HepG2 (cell line): Measurements from ENCODE around the gene EHD1. TPM values are rescaled to one million over a fixed set of nuclear protein-coding genes. Genes with fewer than 3 reads are reported as not detected.

Experiments used
- SYNCRIP ChIP-seq: fragments of 200-400 bp; formaldehyde crosslinking; IDR thresholded peaks from 2 replicates; pipeline ENCODE4 v1.6.1; 2018; ENCODE audit warnings: mild to moderate bottlenecking, low read depth, low read length; ENCODE audit not compliant: insufficient read depth
- ZNF501 ChIP-seq: sonication (generic); formaldehyde crosslinking; IDR thresholded peaks from 2 replicates; pipeline ENCODE4 v1.5.1; 2020; ENCODE audit warnings: mild to moderate bottlenecking, moderate library complexity, missing genetic modification reagents
- ZNF564 ChIP-seq: sonication (generic); formaldehyde crosslinking; IDR thresholded peaks from 2 replicates; pipeline ENCODE4 v1.8.1; 2023; ENCODE audit warnings: mild to moderate bottlenecking, missing genetic modification reagents
- ZNF768 ChIP-seq: sonication (generic); formaldehyde crosslinking; IDR thresholded peaks from 2 replicates; pipeline ENCODE4 v1.4.0; 2020; ENCODE audit warnings: missing genetic modification reagents
- polyA plus RNA-seq, 8 experiments: library from polyadenylated mRNA; depleted of rRNA in 3 of 8; stranded (reverse) in 7 of 8; unstranded in 1 of 8; fragments of >200 nt; fragmentation: Illumina TruSeq in 4 of 8; extraction: Trizol in 4 of 8; gene quantifications; 2 replicates each; pipeline versions ENCODE4 v1.2.1 to v1.2.3, GENCODE V29; 2011 to 2016; ENCODE audit warnings: low read depth in 4 of 8, missing spikeins in 1 of 8, mixed read lengths in 1 of 8; ENCODE audit not compliant: insufficient read depth in 1 of 8
- total RNA-seq, 5 experiments: library from RNA; depleted of rRNA; stranded (reverse); fragments of >200 nt; fragmentation: Illumina TruSeq; extraction: Trizol; gene quantifications; 2 replicates each; pipeline ENCODE4 v1.2.3, GENCODE V29; 2016; ENCODE audit warnings: low read depth in 1 of 5
- TF ChIP-seq, protein P1 (sequence below): sonication (generic); formaldehyde crosslinking; IDR thresholded peaks from 2 replicates; pipeline ENCODE4 v1.4.0; 2020; ENCODE audit warnings: mild to moderate bottlenecking, missing genetic modification reagents
- TF ChIP-seq, protein P2 (sequence below): sonication (generic); formaldehyde crosslinking; IDR thresholded peaks from 2 replicates; pipeline ENCODE4 v1.4.0; 2020; ENCODE audit warnings: missing genetic modification reagents
- TF ChIP-seq, protein P3 (sequence below): sonication (generic); formaldehyde crosslinking; IDR thresholded peaks from 2 replicates; pipeline ENCODE4 v1.8.1; 2022; ENCODE audit warnings: low read depth, mild to moderate bottlenecking, missing genetic modification reagents
- TF ChIP-seq, protein P4 (sequence below): sonication (generic); formaldehyde crosslinking; IDR thresholded peaks from 2 replicates; pipeline ENCODE4 v1.5.1; 2020; ENCODE audit warnings: missing genetic modification reagents, mild to moderate bottlenecking, borderline replicate concordance
- TF ChIP-seq, protein P5 (sequence below): sonication (generic); formaldehyde crosslinking; conservative IDR thresholded peaks from 2 replicates; pipeline ENCODE4 v1.8.0; 2022; ENCODE audit warnings: mild to moderate bottlenecking, moderate library complexity, missing genetic modification reagents

The EHD1 gene
- total and polyA plus RNA-seq, 2 of the 13 experiments (the other 11 are each of a cell fraction or from before 2014, with no cell fraction given), result 23.6 to 26.6 TPM

DNA sequence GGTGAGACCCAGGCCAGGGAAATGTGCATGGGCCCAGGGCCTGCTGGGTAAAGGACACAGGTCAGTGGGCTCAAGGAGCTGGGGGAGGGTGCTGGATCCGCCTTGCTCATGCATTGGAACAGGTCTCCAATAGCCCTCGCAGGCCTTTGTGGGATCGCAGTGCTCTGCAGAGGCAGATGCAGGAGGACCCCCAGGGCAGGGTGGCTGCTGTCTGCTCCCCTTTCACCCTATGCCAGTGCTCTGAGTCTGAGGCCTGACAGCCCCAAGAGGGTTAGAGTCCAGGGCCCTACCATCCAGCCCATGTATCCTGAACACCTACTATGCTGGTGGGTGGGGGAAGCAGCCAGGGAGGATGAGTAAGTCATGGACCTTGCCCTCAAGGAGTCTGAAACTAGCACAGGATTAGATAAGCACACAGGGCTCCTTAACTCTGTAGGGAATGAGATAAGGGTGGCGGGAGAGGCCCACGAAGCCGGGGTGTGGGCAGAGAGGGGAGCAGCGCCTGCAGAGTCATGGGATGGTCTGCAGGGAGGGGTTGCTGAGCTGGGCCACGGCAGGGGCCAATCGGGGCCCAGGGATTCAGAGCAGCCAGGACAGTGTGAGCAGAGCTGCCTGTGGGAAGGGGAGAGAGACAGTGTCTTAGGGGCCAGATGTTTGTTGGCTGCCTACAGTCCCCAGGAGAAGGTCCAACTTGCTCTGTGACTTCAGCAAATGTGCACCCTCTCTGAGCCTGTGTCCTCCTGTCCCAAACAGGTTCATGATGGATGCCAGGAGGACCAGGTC lies 10.5 kb upstream of the EHD1 start (continued):
- TF ChIP-seq, protein P1, sequence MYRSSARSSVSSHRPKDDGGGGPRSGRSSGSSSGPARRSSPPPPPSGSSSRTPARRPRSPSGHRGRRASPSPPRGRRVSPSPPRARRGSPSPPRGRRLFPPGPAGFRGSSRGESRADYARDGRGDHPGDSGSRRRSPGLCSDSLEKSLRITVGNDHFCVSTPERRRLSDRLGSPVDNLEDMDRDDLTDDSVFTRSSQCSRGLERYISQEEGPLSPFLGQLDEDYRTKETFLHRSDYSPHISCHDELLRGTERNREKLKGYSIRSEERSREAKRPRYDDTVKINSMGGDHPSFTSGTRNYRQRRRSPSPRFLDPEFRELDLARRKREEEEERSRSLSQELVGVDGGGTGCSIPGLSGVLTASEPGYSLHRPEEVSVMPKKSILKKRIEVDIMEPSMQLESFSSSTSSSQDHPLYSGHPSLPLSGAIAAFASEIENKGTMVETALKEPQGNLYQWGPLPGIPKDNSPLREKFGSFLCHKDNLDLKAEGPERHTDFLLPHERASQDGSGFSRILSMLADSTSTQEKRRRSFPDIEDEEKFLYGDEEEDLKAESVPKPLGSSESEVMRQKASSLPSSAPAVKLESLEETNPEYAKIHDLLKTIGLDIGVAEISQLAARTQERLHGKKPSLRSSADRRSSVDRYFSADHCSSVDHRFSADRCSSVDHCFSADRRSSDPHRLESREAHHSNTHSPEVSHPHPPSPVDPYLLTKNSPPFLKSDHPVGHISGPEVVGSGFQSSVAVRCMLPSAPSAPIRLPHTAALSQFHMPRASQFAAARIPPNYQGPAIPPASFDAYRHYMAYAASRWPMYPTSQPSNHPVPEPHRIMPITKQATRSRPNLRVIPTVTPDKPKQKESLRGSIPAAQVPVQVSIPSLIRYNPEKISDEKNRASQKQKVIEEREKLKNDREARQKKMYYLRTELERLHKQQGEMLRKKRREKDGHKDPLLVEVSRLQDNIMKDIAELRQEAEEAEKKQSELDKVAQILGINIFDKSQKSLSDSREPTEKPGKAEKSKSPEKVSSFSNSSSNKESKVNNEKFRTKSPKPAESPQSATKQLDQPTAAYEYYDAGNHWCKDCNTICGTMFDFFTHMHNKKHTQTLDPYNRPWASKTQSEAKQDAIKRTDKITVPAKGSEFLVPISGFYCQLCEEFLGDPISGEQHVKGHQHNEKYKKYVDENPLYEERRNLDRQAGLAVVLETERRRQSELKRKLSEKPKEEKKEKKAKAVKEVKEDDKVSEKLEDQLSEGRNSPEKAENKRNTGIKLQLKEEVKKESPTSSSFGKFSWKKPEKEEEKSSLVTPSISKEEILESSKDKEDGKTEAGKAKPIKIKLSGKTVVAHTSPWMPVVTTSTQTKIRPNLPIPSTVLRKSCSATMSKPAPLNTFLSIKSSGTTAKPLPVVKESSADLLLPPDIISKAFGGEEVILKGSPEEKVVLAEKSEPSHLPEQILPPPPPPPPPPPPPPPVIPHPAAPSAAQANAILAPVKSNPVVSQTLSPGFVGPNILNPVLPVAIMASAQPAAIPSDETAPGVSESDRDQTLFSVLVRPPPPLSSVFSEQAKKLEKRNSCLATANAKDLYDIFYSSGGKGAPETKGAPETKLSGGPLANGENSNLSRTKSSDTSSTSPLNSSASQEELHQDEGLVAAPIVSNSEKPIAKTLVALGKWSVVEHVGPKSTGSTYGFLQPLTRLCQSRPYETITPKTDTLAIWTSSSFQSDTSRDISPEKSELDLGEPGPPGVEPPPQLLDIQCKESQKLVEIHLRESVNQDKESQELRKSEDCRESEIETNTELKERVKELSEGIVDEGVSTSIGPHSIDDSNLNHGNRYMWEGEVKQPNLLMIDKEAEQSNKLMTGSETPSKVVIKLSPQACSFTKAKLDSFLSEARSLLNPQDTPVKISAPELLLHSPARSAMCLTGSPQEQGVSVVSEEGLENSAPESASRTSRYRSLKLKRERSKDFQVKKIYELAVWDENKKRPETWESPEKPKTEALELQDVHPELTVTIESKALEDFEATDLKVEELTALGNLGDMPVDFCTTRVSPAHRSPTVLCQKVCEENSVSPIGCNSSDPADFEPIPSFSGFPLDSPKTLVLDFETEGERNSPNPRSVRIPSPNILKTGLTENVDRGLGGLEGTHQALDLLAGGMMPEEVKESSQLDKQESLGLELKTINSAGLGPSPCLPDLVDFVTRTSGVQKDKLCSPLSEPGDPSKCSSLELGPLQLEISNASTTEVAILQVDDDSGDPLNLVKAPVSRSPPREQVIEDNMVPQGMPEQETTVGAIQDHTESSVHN, result 0 out of 2 replicates have a peak, but pooled peaks have one; percentile 52
- TF ChIP-seq, protein P2, sequence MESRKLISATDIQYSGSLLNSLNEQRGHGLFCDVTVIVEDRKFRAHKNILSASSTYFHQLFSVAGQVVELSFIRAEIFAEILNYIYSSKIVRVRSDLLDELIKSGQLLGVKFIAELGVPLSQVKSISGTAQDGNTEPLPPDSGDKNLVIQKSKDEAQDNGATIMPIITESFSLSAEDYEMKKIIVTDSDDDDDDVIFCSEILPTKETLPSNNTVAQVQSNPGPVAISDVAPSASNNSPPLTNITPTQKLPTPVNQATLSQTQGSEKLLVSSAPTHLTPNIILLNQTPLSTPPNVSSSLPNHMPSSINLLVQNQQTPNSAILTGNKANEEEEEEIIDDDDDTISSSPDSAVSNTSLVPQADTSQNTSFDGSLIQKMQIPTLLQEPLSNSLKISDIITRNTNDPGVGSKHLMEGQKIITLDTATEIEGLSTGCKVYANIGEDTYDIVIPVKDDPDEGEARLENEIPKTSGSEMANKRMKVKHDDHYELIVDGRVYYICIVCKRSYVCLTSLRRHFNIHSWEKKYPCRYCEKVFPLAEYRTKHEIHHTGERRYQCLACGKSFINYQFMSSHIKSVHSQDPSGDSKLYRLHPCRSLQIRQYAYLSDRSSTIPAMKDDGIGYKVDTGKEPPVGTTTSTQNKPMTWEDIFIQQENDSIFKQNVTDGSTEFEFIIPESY (CRISPR knock-in tag), result no peak
- TF ChIP-seq ZNF501 (CRISPR knock-in tag) (0 out of 2 replicates have a peak, but pooled peaks have one; percentile 5), ZNF564 (CRISPR knock-in tag) (peak; percentile 52; the same call in 1 of the 2 replicates), ZNF768 (CRISPR knock-in tag) (peak; percentile 98), SYNCRIP (no peak)
- TF ChIP-seq, protein P3, sequence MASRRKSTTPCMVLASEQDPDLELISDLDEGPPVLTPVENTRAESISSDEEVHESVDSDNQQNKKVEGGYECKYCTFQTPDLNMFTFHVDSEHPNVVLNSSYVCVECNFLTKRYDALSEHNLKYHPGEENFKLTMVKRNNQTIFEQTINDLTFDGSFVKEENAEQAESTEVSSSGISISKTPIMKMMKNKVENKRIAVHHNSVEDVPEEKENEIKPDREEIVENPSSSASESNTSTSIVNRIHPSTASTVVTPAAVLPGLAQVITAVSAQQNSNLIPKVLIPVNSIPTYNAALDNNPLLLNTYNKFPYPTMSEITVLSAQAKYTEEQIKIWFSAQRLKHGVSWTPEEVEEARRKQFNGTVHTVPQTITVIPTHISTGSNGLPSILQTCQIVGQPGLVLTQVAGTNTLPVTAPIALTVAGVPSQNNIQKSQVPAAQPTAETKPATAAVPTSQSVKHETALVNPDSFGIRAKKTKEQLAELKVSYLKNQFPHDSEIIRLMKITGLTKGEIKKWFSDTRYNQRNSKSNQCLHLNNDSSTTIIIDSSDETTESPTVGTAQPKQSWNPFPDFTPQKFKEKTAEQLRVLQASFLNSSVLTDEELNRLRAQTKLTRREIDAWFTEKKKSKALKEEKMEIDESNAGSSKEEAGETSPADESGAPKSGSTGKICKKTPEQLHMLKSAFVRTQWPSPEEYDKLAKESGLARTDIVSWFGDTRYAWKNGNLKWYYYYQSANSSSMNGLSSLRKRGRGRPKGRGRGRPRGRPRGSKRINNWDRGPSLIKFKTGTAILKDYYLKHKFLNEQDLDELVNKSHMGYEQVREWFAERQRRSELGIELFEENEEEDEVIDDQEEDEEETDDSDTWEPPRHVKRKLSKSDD (CRISPR knock-in tag), result peak; percentile 13; the same call in 1 of the 2 replicates
- TF ChIP-seq, protein P4, sequence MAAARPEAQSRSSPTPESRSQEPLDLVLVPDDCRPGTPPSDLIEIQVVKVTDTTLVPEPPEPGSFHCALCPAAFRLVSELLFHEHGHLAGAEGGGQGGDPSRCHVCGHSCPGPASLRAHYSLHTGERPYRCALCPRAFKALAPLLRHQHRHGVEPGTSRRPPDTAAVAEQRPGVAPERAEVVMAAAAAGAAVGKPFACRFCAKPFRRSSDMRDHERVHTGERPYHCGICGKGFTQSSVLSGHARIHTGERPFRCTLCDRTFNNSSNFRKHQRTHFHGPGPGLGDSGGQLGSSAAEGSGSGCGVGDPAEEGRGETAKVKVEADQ, result no peak
- TF ChIP-seq, protein P5, sequence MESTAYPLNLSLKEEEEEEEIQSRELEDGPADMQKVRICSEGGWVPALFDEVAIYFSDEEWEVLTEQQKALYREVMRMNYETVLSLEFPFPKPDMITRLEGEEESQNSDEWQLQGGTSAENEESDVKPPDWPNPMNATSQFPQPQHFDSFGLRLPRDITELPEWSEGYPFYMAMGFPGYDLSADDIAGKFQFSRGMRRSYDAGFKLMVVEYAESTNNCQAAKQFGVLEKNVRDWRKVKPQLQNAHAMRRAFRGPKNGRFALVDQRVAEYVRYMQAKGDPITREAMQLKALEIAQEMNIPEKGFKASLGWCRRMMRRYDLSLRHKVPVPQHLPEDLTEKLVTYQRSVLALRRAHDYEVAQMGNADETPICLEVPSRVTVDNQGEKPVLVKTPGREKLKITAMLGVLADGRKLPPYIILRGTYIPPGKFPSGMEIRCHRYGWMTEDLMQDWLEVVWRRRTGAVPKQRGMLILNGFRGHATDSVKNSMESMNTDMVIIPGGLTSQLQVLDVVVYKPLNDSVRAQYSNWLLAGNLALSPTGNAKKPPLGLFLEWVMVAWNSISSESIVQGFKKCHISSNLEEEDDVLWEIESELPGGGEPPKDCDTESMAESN (CRISPR knock-in tag), result peak; percentile 21; the same call in 1 of the 2 replicates
